ENCODE data around the gene FBN2.

The FBN2 gene

DNA sequence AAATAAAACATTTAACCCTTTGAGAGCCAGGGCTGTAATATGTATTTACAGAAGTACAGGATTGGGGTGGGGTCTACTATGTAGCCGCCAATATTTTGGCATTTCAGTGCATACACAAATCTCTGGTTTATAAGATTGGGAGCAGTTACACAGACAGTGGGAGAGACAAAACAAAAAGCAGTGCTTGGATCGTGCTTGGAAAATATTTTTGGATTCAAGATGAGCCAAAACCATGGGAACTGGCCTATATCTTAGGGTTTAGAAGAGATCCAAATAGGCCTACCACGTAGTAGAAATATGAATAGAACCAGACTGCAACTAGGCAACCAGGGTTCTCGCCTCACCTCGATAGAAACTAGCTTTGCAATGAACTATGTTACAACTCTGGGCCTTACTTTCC lies 284.9 kb downstream of the FBN2 start:
- DNase-seq (ENCODE audit: low read depth in 3 of 3), result no peak

DNA sequence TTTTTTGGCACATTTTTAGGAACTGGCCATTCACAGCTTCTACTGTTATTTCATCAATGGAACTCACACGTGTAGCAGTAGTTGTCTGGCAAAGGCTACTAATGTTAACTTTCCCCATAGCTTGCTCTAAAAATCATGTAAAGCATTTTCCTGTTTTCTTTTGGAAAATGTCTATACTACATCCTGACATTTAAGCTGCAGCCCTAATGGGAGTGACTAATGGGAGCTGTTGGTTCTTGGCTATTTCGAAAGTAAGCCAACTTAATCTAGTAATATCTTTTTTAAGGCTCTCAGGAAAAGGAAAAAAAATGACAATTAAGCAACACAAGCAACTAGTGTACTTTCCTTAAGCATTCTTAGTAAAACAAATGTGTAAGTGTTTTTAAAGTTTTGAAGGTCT lies 285.3 kb downstream of the FBN2 start:
- DNase-seq (ENCODE audit: low read depth in 3 of 3), result no peak

DNA sequence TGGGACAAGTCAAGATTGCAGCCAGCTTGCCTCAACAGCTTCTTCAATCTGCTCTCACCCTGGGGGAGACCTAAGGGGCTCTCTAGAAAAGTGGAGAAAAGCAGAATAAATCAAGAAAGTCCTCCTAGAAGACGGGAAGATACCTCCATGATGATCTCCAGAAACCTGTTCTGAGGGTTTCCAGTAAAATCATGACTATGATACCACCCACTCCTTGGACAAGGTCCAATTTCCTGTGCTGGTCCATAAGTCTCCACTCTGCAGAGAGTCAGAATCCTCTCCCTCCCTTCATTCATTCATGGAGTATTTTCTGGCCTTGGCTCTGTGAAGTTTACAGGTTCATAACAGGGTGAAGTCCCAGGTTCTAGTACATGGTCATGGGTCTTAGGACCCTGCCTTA lies 285.8 kb downstream of the FBN2 start:
- no peak for DNase-seq (ENCODE audit: low read depth in 3 of 3)

DNA sequence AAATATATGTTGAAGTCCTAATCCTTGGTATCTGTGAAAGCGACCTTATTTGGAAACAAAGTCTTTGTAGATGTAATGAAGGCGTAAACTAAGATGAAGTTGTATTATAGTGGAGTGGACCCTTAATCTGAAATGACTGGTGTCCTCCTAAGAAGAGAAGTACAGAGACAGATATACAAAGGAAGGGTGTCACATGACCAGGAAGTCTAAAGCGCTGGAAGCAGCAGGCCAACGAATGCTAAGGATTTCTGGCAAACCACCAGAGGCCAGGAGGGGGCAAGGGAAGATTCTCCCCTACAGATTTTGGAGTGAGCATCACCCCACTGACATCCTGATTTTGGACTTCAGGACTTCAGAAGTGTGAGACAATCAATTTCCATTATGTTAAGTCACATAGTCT lies 292.1 kb downstream of the FBN2 start:
- no peak for DNase-seq (ENCODE audit: low read depth in 3 of 3)

DNA sequence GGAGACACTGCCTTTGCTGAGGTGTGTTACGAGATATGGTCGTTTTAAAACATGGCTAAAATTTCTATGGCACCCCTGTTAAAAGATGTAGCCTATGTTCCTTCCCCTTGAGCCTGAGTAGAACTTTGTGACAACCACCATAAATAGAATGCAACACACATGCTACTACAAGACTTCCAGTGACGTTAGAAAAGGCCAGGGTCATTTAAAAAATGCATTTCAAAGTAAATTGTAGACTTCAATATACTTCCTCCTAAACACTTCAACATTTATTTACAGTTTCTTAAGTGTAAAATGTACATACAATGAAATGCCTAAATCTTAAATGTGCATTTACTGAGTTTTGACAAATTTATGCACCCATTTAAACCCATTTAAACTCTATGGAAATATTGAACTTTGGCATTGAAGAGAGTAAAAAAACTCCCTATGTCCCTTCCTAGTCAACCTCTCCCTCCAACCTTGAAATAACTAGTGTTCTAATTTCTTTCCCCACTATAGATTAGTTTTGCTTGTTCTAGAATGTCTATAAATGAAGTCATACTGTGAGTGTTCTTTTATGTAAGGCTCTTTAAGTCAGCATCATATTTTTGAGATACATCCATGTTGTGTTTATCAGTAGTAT lies 294.0 kb downstream of the FBN2 start:
- DNase-seq (ENCODE audit: low read depth in 3 of 3), result no peak

DNA sequence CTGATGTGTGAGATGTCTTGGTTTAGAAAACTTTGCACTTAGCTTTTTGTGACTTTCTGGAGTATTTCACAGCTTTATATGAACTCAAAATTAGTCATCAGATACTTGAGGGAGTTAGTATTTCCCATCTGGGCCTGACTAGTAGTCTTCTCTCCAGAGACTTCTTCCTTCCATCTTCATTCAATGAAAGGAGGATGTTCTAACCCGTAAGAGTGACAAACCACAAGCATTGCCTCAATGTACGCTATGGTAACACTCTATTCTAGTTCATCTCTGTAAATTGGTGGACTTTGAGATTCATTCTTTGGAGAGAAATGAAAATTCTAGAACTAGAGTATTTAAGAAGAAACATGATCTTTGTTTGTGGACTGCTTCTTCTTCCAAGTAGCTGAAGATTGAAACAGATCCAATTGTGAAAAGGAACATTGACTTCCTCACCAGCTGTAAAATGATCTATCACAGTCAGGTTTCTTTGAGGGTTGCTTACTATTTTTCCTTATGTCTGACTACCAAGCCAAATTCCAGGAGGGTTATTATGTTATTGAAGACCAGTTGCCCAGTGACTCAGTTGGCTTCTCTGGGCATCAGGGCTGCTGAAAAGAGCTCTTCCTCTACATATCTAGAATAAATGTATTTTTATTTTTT lies 296.9 kb downstream of the FBN2 start:
- DNase-seq (ENCODE audit: low read depth in 3 of 3), result no peak

DNA sequence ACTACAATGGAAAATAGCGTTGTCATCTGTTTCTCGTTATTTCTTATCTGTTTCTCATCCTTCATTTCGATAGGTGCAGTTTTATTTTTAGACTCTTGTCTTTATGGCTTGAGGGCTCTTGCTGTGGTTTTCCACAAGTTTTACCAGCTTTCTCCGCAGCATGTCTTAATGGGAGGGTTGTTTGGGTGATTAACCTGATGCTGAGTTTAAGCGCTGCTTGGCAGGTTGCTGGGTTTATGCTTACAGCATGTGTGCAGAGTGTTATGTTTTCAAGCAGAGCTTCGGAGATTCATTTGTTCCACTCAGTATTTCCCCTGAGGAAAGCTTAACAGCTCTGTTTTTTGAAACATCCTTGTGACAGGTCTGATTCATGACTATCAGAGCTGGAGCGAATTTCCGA lies 300.5 kb downstream of the FBN2 start:
- DNase-seq (ENCODE audit: low read depth in 3 of 3), result no peak

DNA sequence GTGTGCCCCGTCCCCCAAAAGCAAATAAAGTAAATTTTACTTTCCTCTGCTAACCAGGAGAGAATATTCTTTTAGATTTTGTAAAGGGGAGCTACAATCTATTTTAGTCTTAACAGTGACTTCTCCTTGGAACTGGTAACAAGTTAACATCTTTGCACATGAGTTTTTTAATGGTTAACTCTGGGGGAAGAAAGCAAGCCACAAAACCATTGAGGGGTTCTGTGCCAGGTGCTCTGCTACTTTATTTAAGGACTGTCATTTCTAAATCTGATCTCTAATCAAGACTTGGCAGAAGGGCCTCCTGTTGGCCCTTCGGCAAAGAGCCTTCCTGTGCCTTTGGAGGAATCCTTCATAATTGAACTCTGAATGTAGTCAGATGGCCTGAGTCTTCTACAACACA lies 301.0 kb downstream of the FBN2 start:
- DNase-seq (ENCODE audit: low read depth in 3 of 3), result no peak

DNA sequence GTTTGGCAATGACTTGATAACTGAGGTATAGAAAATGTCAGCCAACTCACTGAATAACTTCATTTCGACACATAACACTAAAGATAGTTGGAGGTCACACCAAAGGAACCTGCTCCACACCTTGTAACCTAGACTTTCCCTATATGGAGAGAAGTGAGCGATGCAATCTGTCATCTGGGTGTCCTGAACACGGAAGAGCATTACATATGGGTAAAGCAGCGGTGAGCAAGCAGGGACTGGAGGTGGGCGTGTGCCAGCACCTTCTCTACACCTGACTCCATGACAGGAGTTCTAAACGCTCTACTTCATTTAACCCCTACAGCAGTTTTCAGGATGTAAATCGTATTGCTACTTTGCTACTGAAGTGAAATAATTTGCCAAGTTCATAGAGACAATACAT lies 301.7 kb downstream of the FBN2 start:
- DNase-seq (ENCODE audit: low read depth in 3 of 3), result no peak

DNA sequence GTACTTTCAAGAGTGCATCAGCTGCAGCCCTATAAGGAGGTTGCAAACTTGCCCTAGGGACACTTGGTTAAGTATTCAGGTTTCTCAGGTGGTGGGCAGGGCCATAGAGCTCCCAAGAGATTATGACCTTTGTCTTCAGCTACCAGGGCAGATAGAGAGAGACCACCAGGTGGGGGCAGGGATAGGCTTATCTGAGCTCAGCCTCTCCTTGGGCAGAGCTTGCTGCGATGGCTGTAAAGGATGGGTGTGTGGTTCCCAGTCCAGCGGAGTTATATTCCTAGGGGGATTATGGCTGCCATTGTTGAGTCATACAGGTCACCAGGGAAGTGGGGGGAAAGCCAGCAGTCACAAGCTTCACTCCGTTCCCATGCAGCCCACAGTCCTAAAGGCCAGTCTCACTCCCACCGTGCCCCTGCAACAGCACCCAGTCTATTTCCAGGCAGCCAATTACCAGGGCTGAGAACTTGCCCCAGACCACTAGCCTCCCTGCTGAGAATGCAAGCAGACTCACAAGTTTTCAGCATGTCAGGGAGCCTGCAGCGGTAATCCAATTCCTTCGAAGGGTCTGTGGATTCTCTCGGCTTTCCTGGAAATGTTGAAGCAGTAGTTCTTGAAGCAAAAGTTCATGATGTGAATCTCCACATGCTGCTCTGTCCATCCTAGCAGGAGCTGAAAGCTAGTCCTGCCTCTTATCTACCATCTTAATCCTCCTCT lies 303.0 kb downstream of the FBN2 start:
- no peak for DNase-seq (ENCODE audit: low read depth in 3 of 3)

DNA sequence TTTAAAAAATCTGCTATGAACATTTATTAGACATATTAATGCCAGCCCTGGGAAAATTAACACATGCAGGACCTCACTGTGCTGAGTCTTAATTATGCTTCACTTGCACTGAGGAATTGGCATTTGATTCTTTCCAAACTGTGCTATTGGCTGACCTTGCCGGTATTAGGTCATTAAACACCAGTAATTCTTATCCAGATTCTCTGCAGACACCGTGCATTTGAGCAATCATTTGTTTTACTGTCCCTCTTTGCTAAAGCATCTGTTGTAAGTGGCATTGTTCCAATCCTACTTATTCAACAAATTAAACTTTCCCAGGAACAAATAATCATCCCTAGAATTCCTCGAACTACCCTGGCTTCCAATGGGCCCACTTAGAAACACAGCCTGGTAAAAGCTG lies 309.5 kb downstream of the FBN2 start:
- DNase-seq (ENCODE audit: low read depth in 3 of 3), result no peak

DNA sequence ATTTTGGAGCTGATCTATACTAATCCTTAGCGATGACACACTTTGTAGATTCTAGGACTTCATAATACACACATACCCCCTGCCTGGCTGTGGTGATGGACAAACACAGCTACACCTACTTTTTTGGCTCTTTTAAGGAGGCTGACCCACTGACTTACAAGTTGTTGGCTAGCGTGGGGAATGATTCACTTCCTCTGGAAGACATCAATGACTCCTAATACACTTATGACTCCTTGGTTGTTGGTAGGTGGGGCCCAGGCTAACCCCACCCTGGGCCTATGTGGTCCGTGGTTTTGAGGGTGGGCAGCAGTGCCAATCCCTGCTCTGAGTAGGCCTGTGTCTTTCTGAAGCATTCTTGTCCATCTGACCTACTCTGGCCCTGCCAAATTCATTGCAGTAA lies 310.0 kb downstream of the FBN2 start:
- DNase-seq (ENCODE audit: low read depth in 3 of 3), result no peak

DNA sequence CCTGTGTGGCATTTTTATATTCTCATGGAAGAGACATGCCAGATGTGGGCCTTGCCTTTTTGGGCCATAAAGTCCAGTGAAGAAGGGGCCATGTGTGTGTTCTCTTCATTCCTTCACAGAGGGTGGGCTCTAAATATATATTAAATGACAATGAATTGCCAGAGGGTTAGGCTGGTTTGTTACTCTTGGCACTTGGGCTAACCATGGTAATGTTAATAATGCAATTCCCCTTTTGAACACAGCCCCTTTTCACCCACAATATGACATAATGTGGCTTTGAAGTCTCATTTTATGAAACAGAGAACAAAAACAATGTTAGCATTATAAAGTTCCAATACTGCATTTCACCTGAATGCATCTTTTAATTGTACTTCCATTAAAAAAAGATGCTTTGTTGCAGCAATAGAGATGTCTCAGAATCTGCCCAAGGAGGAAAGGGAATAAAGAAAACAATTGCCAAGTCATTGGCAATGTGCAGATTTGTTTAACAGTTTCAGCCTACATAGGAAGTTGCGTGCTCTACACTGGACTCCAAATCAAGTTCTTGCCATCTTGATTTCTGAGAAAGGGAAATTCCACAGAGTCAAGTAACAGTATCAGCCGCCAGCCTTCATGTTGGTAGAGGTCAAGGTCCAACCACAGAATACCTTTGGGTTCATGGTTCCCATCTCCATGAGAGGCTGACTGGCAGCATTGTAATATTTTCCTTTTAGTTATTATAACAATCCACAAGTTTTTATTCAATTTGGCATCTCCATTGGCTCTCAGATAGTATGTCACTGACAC lies 312.6 kb downstream of the FBN2 start:
- no peak for DNase-seq (ENCODE audit: low read depth in 3 of 3)

DNA sequence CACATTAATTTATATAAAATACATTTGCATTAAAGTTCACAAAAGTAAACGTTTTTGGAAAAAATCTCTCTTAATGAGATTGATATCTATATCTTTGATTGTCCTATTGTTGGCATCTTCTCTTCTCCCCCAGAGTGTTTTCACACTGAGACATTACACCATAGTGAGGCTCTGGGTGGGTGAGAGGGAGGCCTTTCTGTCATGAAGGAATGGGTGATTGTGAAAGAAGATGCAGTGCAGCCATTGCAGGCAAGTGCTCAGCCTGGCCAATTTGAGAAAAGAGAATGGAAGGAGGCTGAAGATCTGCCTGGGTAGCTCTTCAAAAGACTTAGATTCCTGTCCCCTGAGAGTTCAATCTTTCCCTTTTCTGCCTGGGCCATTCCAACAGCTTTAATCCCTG lies 313.7 kb downstream of the FBN2 start:
- DNase-seq (ENCODE audit: low read depth in 3 of 3), result no peak

DNA sequence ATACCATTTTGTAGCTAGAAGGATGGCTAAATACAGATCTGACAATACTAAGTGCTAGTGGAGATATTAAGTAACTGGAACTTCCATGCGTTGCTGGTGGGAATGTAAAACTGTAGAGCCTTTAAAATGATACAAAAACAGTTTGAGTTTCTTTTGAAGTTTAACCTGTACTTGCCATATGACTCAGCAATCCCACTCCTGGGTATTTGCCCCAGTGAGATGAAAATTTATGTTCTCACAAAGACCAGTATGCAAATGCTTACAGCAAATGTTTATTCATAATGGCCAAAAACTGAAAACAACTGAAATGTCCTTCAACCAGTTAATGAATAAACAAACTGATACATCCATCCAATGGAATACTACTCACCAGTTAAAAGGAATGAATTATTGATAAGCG lies 317.2 kb downstream of the FBN2 start:
- no peak for DNase-seq (ENCODE audit: low read depth in 3 of 3)

DNA sequence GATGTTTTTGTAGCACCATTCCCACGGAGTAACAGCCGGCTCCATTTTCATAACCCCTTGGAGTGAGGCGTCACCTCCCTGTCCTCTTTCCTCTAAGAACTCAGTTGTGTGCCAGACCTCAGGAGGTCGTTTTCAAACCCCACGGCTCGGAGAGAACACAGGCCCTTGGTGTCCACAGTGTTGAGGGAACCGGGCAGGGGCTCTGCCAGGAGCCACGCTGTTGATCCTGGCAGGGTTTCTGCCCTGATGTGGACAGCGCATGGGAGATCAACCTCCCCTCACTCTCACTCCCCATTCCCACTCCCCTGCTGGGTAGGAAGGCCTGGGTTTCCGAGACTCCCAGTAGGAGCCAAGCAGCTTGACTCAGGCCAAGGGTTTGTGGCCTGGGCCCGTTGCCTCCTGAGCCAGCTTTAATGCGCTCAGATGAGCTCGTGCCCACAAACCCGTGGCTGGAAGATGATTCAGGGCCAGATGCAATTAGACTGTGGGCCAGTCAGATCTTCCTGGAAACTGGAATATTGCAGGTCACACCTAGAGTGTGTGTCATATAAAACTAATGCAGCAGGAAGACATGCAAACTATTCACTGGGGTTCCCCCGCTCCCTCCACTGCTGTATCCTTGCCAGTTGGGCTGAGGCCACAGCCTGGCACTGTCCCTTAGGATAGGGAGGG lies 321.0 kb downstream of the FBN2 start:
- DNase-seq (ENCODE audit: low read depth in 3 of 3), result no peak

DNA sequence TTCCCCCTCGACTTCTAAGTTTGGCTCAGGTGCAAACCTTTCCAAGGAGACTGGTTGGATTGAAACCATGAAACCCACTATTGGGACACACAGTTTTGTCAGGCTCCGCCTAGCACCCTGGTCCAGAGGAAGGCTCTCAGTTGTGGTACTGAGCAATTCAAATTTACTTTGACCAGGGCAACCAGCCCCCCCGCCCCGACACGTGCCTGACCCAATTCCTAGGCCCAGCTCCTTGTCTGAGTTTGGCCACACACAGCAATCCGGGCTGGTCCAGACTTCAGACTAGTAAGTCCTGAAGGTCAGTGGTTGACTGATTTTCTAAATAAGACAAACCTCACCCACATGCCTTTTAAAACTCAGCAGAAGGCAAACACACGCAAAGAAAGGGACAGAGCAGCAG lies 321.8 kb downstream of the FBN2 start:
- DNase-seq (ENCODE audit: low read depth in 3 of 3), result no peak

DNA sequence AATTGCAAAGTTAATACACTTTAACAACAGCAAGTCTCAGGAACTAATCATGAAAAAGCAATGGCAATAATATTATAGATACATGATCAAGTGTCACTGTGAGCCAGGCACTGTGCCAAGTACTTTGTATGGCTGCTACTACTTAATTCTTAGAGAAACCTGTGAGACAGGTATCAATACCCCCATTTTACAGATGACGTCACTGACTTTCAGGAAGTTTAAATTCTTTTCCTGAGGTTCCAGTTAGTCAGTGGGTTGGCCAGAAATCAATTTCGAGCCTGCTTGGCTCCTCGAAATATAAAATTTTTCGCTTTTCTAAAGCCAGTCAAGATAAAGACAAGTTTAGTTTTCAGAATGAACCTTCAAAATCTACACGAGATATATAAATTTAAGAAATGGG lies 324.2 kb downstream of the FBN2 start:
- DNase-seq (ENCODE audit: low read depth in 3 of 3), result no peak

DNA sequence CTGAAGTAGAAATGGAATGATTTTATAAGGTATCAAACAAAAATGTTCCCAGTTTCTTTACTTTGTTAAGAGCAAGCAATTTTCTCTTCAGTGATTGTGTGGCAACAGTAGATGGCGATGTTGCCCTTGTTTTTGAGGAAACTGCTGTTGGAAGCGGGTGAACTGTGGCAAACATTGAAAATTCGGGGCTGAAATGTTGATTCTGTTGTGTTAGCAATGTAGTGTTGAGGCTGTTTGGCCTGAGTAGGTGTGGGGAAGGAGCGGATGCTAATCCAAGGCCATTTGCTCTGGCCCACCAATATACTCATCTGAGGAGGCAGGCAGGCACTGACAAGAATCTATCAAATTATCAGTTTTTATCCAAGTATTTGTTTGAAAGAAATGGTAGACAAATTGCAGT lies 324.7 kb downstream of the FBN2 start:
- no peak for DNase-seq (ENCODE audit: low read depth in 3 of 3)

DNA sequence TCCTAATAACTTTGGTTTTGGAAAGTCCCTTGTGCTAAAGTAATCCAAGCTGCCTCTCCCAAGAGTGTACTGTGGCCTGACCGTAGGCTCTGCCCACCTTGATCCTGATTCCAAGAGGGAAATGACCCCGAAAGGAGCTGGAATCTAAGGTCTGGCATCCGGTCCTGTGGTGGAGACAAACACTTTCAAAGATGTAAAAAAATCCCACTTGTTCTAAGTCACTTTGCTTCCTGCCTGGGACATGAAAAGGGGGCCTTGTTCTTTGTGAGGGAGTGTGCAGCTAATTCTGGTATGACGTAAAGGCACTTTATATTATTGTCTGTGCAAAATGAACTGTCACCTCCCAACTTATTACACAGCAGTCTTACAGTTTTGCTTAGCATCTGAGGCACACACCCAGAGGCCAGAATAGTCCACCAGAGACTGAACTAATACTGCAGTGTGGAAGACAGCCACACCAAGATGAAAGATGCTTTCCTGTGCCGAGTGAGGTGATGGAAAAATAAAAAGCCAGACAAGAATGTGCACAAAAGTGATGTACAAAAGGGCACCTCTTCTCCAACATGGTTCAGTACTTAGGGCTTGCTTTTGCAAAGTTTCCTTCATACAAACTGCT lies 325.7 kb downstream of the FBN2 start:
- no peak for DNase-seq (ENCODE audit: low read depth in 3 of 3)

DNA sequence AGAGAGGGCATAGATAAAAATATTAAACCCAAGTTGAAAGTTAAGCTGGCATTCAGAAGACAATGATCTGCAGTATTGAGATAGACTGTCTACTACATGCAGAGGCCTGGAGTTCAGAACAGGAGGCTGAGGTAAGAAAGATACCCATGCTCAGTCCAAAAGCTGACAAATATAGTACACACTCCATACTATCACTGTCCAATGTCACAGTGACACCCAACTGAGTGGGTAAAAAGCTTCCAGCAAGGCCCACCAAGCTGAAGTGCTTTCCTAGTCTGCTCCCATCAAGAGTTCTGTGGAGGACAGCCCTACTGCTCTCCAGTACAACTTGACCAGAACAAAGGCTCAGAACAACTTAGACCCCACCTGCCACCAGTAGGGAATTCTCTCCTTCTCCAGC lies 329.6 kb downstream of the FBN2 start:
- no peak for DNase-seq (ENCODE audit: low read depth in 3 of 3)

Measured in stimulated activated CD4-positive, alpha-beta T cell treated with anti-CD3 and anti-CD28 coated beads, TNF-alpha, amount 100 ng/mL, for 4 hours (primary cell).